ENCODE data around the gene ANKRD30A.
"Not testable (repeated sequence)": the region's sequence is repeated elsewhere in the genome, so short reads cannot be mapped to it uniquely, and the experiment has no call there.

ANKRD30A gene

GRCh38 chr10:37269554-37270256 lies 144.3 kb downstream of the ANKRD30A start:
- no peak for DNase-seq (ENCODE audit: low read depth)

- DNase-seq (ENCODE audit: low read depth), result no peak
Observed at GRCh38 chr10:37275216-37275777, 149.9 kb downstream of the ANKRD30A start.

- no peak for DNase-seq (ENCODE audit: low read depth)
Observed at GRCh38 chr10:37285063-37285462, 159.7 kb downstream of the ANKRD30A start.

GRCh38 chr10:37289833-37290464 lies 164.6 kb downstream of the ANKRD30A start:
- DNase-seq (ENCODE audit: low read depth), result no peak

GRCh38 chr10:37301271-37301670 lies 175.9 kb downstream of the ANKRD30A start:
- DNase-seq (ENCODE audit: low read depth), result no peak

GRCh38 chr10:37304036-37304435 lies 178.6 kb downstream of the ANKRD30A start:
- no peak for DNase-seq (ENCODE audit: low read depth)

- no peak for DNase-seq (ENCODE audit: low read depth)
Observed at GRCh38 chr10:37314350-37314749, 189.0 kb downstream of the ANKRD30A start.

GRCh38 chr10:37314862-37315261 lies 189.5 kb downstream of the ANKRD30A start:
- DNase-seq (ENCODE audit: low read depth), result no peak

GRCh38 chr10:37344413-37344812 lies 219.0 kb downstream of the ANKRD30A start:
- no peak for DNase-seq (ENCODE audit: low read depth)

GRCh38 chr10:37379991-37380390 lies 254.6 kb downstream of the ANKRD30A start:
- DNase-seq (ENCODE audit: low read depth), result no peak

GRCh38 chr10:37381271-37381670 lies 255.9 kb downstream of the ANKRD30A start:
- DNase-seq (ENCODE audit: low read depth), result no peak

GRCh38 chr10:37384923-37385322 lies 259.5 kb downstream of the ANKRD30A start:
- DNase-seq (ENCODE audit: low read depth), result no peak

- no peak for DNase-seq (ENCODE audit: low read depth)
Observed at GRCh38 chr10:37390926-37391325, 265.5 kb downstream of the ANKRD30A start.

- DNase-seq (ENCODE audit: low read depth), result not testable (repeated sequence)
Observed at GRCh38 chr10:37400774-37401173, 275.4 kb downstream of the ANKRD30A start.

- no peak for DNase-seq (ENCODE audit: low read depth)
Observed at GRCh38 chr10:37401225-37401624, 275.8 kb downstream of the ANKRD30A start.

GRCh38 chr10:37403776-37404175 lies 278.4 kb downstream of the ANKRD30A start:
- DNase-seq (ENCODE audit: low read depth), result no peak
